22Rv1 (cell line): Measurements from ENCODE around the gene STYX.
"Not testable (repeated sequence)": the region's sequence is repeated elsewhere in the genome, so short reads cannot be mapped to it uniquely, and the experiment has no call there.

Source experiments
- H3K27ac ChIP-seq: fragments of 450-650 bp; 2 replicates; pipeline ENCODE4 v1.5.1; 2017
- CTCF ChIP-seq: fragments of 450-650 bp; IDR thresholded peaks from 2 replicates; pipeline ENCODE4 v1.5.1; 2017; ENCODE audit warnings: mild to moderate bottlenecking
- ZFX ChIP-seq: fragments of 450-650 bp; IDR thresholded peaks from 2 replicates; pipeline ENCODE4 v1.6.1; 2017; ENCODE audit warnings: antibody characterized with exemption, borderline replicate concordance

Gene STYX

GRCh38 chr14:52706724-52707706, 23.0 kb upstream of the STYX start, which contains the start of gene PSMC6:
TSS of gene PSMC6 (plus strand) at chr14:52707200. CDS start at chr14:52707220, 20 bp downstream.
- TF ChIP-seq ZFX: no peak
- TF ChIP-seq CTCF: no peak
- peak within 1 kb of the TSS; percentile 95 for H3K27ac ChIP-seq

GRCh38 chr14:52711666-52712065, 18.3 kb upstream of the STYX start:
- no peak for TF ChIP-seq ZFX
- no peak for TF ChIP-seq CTCF
- no peak overlapping the region for H3K27ac ChIP-seq

GRCh38 chr14:52716155-52716554, 13.8 kb upstream of the STYX start:
- H3K27ac ChIP-seq: no peak overlapping the region
- TF ChIP-seq ZFX: no peak
- TF ChIP-seq CTCF: no peak

GRCh38 chr14:52723514-52724359, 6.2 kb upstream of the STYX start:
- no peak for TF ChIP-seq ZFX
- no peak for TF ChIP-seq CTCF
- no peak overlapping the region for H3K27ac ChIP-seq

- H3K27ac ChIP-seq: no peak overlapping the region
- no peak for TF ChIP-seq ZFX
- no peak for TF ChIP-seq CTCF
Observed at GRCh38 chr14:52724360-52724644, 5.7 kb upstream of the STYX start.

GRCh38 chr14:52727509-52727908, 2.5 kb upstream of the STYX start:
- not testable (repeated sequence) for H3K27ac ChIP-seq

- H3K27ac ChIP-seq: peak overlapping the region; percentile 67
Observed at GRCh38 chr14:52729035-52729434, 931 bp upstream of the STYX start.

GRCh38 chr14:52729585-52729924, 411 bp upstream of the STYX start:
- peak overlapping the region; percentile 67 for H3K27ac ChIP-seq
- TF ChIP-seq ZFX (no peak), CTCF (no peak)
